Measurements from ENCODE around the gene MIA.
A peak's percentile ranks its signal among the peaks of the same experiment; 100 is the strongest.
"Not testable (repeated sequence)": the region's sequence is repeated elsewhere in the genome, so short reads cannot be mapped to it uniquely, and the experiment has no call there.

MIA gene

GRCh38 chr19:40750874-40751537, 24.3 kb upstream of the MIA start, which contains the start of gene SNRPA:
Gene SNRPA (plus strand): TSS chr19:40751203. CDS start chr19:40751409, 206 bp downstream.
- peak; percentile 17 for FAIRE-seq

DNA sequence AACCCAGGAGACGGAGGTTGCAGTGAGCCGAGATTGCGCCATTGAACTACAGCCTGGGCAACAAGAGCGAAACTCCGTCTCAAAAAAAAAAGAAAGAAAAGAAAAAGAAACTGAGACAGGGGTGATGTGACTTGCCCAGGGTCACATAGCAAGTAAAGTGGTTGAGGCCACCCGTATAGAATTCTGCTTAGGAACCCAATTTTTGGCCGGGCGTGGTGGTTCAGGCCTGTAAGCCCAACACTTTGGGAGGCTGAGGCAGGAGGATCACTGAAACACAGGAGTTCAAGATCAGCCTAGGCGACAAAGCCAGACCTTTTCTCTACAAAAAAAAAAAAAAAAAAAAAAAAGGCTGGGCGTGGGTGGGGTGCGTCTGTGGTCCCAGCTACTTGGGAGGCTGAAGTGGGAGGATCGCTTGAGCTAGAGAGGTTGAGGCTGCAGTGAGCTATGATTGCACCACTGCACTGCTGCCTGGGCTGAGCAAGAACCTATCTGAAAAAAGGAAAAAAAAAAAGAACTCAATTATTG, 23.0 kb upstream of the MIA start:
- FAIRE-seq: no peak

DNA sequence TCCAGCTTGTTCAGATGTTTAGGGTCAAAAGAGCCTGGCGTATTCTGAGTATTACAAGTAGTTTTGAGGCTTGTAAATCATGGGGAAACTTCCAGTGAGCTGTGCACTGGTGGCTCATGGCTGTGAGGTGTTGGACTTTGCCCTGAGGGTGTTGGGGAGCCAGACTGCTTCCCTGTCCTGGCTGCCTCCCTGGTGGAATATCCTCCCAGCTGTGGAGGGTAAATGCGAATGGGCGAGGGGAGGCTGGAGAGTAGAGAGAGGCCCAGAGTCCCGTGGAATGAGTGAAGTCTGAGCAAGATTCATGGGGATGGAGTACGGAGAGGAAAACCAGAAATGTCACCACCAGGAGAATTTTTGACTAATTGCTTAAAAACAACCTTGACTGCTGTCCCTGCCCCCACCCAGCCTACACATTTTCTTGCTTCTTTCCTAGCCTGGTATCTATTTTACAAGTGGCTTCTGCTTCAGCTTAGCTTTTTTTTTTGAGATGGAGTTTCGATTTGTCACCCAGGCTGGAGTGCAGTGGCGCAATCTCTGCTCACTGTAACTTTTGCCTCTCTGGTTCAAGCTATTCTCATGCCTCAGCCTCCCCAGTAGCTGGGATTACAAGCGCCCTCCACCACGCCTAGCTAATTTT, 20.6 kb upstream of the MIA start:
- FAIRE-seq: no peak

GRCh38 chr19:40755248-40755624, 20.1 kb upstream of the MIA start:
- no peak for FAIRE-seq

DNA sequence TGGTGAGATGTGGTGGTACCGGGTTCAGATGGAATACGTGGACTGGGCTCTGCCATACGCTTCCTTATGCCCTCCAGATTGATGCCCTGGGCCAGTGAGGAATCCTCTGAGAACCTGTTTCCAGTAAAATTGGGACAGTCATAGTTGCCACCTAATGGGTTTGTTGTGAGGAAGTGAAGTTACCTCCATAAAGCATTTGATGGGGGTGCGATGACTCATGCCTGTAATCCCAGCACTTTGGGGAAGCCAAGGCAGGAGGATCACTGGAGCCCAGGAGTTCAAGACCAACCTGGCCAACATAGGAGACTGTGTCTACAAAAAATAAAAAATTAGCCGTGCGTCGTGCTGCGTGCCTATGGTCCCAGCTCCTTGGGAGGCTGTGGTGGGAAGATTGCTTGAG, 19.5 kb upstream of the MIA start:
- FAIRE-seq: no peak

DNA sequence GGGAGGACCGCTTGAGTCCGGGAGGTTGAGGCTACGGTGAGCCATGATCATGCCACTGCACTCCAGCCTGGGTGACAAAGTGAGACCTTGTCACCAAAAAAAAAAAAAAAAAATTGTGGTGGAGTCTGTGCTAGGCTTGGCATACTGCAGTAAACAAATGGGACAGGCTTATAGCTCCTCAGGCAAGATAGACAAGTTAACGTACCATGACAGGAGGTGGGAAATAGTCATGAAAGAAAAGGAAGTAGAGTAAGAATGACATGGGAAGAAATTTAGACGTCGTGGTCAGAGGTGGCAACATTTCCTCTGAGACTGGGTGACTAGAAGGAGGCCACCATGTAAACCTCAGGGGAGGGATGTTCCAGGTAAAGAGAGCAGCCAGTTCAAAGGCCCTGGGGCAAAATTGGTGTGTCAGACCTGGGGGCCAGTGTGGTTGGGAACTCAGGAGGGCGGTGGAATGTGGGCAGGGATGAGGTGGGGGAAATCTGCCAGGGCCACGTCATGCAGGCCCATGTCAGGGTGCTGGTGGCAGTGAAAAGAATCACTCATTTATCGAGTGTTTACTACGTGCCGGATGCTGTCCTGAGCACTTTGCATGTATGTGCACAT, 18.7 kb upstream of the MIA start:
- FAIRE-seq: no peak

DNA sequence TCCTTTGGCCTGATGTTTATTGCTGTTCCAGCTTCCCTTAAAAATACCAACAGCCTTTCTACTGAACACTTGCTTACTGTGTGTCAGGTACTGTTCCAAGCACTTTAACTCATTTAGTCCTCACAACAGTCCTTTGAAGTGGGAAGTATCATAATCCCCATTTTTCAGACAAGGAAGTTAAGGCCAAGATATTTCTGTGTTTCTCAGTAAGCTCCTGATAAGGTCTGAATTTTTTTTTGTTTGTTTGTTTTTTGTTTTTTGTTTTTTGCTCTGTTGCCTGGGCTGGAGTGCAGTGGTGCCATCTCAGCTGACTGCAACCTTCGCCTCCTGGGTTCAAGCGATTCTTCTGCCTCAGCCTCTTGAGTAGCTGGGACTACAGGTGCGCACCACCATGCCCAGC, 16.8 kb upstream of the MIA start:
- no peak for FAIRE-seq

- FAIRE-seq: no peak
These were observed 16.0 kb upstream of the MIA start for GRCh38 chr19:40759352-40759751.

DNA sequence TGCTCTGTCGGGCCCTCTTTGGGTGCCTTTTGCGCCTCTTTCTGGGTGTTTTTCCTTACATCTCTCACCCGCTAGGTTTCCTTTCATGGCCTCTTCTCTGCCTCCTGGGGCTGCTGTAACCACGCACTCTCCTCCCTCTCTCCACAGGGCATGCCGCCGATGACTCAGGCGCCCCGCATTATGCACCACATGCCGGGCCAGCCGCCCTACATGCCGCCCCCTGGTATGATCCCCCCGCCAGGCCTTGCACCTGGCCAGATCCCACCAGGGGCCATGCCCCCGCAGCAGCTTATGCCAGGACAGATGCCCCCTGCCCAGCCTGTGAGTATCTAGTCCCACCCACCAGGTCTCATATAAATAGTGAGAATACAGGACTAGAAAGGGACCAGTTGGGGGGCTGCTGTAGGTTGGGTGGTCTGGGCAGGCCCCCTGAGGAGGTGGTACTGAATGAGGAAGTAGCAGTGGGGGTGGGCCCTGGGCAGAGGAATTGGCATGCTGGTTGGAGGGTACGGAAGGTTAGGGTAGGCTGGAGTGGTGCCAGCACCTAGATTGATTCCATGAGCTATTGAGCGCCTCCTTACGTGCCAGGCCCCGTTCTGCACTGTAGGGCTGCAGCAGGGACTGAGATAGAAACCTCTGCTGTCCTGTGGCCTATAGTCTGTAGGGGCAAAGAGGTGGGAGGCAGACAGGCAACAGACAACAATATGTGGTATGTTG, 12.4 kb upstream of the MIA start:
- no peak for FAIRE-seq

- no peak for FAIRE-seq
These were observed 11.8 kb upstream of the MIA start for GRCh38 chr19:40763526-40763925.

DNA sequence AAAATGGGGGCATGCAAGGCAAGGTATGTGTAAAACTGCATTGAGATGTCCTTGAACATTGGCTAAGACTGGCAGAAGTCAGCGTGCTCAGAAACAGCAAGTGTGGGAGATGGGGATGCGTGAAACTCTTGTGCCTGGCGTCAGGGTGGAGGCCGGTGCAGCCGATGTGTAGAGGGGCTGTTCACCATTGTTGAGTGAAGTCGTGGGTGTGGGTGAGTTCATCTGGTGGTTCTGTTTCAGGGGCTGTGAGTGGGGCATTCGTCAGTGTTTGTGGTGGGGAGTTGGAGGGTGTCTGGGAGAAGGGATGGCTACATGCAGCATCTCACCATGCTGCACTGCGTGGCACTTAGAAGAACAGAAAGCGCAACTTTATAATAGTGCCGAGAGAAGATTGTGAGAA, 11.4 kb upstream of the MIA start:
- FAIRE-seq: no peak

GRCh38 chr19:40766385-40766784, 8.9 kb upstream of the MIA start:
- FAIRE-seq: not testable (repeated sequence)

DNA sequence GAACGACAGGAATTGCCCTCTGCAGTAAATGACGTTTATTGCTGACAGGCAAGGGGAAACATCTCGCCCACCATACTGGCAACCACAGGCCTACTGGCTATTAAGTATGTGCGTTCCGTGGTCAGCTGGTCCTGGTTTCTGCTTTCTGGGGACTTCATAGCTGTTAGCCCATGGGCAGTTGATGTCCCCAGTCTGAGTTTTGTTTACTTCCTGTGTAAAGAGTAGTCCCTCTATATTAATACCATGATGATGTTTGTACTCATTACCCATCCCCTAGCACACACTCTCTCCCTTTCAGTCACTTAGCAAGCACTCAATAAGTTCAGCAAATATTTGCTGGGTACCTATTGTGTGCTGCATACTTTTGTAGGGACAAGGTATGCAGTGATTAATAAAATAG, 6.5 kb upstream of the MIA start:
- no peak for FAIRE-seq

GRCh38 chr19:40771101-40771862, 4.0 kb upstream of the MIA start:
- FAIRE-seq: not testable (repeated sequence)

DNA sequence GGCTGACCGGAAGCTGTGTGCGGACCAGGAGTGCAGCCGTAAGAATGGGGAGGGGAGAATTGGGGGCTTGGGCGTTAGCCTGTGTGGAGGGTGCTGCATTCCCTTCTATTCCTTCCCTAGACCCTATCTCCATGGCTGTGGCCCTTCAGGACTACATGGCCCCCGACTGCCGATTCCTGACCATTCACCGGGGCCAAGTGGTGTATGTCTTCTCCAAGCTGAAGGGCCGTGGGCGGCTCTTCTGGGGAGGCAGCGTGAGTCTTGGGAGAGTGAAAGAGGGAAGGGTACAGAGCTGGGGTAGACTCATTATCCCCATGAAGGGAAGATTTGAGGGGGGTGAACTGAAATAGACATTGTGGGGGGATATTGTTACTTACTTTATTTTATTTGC, 306 bp downstream of the MIA start:
- no peak for FAIRE-seq

DNA sequence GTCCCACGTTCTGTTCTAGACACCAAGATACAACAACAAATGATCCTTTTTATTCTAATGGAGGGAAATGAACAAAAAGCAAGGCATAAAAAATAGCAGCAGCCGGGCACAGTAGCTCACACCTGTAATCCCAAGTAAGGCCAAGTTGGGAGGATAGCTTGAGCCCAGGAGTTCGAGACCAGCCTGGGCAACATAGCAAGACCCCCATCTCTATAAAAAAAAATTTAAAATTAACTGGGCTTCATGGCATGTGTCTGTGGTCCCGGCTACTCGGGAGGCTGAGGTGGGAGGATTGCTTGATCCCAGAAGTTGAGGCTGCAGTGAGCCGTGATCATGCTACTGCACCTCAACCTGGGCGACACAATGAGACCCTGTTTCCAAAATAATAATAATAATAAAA, 1.0 kb downstream of the MIA start:
- no peak for FAIRE-seq

GRCh38 chr19:40776932-40777644, 1.8 kb downstream of the MIA start:
- FAIRE-seq: no peak

DNA sequence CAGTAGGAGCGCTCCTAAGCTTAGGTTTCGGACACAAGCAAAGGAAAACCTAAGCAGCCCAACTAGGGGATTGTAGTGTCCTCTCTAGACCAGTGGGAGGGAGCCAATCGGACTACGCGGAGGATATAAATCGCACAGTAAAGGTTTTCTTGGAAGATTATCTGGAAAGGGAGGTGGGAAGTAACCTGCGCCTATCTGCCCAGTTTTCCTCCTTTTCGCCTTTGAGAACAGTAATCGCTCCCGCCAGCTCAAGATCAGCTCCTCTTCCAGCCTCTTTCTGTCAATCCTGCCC, 2.3 kb downstream of the MIA start:
- no peak for FAIRE-seq

DNA sequence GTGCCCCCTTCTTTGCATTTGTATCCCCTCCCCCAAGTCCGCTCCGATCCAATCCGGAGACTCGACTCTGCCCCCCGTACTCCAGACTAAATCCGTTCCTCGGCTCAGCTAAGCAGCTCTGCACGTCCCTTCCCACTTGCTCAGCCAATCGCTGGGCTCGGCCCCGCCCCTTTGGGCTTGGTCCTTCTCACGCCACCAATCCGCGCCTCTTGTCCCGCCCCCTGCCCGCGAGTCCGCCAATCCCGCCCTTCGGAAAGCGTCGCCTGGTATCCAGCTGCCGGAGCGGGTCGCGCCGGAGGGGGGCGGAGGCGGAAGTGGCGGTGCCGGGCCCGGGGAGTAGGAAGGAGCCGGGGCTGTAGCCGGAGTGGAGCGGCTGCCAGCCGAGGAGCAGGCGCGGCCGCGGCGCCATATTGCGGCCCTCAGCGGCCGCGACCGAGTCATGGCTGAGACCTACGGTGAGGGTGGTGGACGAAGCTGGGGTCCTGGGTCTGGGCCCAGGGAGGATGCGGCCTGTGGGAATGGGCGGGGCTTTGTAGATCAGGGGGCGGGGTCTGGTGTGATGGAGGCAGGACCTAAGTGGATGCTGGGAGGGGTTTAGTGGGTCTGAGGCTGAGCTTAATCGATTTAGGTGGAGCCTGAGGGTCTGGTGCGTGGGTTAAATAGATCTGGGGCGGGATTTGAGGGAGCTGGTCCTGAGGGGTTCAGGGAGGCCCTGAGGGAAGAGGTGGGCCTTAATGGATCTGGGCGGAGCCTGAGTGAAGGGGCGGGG, 2.8 kb downstream of the MIA start, which contains the start of gene RAB4B:
Gene RAB4B, plus strand, starts transcription at position 311 of the 769 bp plus-strand sequence. Its CDS starts 129 bp downstream, at position 440.
- FAIRE-seq: no peak

DNA sequence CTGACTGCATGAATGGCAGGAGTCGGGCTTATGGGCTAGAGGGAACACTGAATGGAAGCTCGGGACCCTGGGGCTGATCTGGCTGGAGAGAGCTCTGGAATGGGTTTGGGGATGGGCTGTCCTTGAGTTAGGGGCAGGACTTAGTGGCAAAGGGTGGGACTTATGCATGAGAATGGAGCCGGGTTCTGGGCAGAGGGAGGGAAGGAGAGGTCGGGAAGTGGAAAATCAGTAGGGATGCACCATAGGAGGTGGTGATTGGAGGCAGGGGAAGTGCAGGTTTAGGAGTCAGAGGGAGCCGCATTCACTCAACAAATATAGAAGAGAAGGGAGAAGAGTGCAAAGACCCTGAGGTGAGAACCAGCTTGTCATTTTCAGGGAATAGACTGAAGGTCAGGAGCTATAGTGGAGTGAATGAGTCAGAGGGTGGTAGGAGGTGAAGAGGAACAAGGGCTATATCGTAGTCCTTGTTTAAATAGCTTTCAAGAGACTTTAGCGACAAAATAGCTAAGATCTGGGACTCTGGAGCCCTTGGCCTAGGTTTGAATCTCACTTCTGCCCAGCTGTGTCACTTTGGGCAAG, 3.5 kb downstream of the MIA start:
- FAIRE-seq: no peak

DNA sequence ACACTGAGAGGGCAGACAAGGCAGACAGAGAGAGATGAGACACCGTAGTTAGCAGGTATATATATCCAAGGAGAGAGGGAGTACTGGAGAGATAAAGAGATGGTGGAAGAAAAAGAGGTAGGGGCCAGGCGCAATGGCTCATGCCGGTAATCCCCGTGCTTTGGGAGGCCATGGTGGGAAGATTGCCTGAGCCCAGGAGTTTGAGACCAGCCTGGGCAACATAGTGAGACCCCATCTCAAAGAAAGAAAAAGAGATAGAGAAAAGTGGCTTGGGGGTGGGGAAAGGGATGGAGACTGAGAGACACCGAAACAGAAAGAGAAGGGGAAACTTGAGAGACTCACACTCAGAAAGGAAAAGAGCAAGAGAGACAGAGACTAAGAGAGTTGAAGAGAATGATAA, 5.3 kb downstream of the MIA start:
- FAIRE-seq: no peak

Measured in islet of Langerhans (tissue), 1 donor.